NCI-H187 (cell line): Measurements from ENCODE around the gene TEC.
"Not testable (repeated sequence)": the region's sequence is repeated elsewhere in the genome, so short reads cannot be mapped to it uniquely, and the experiment has no call there.

Experiments
- DNase-seq, 2 experiments: peaks; one replicate each; lab custom pipeline; 2025; lab: John Stamatoyannopoulos, UW

Gene TEC

GRCh38 chr4:48268956-48269860, at the start of gene TEC:
Gene TEC (minus strand): TSS chr4:48269838. CDS start chr4:48228614, 41,224 bp downstream.
- DNase-seq = no peak

GRCh38 chr4:48315728-48316630, 46.3 kb upstream of the TEC start:
- DNase-seq = no peak

GRCh38 chr4:48314746-48315145, 45.1 kb upstream of the TEC start:
- not testable (repeated sequence) for DNase-seq

GRCh38 chr4:48311896-48312295, 42.3 kb upstream of the TEC start:
- no peak for DNase-seq

GRCh38 chr4:48308901-48309300, 39.3 kb upstream of the TEC start:
- DNase-seq = no peak

- DNase-seq = no peak
Measured at GRCh38 chr4:48307528-48307927, 37.9 kb upstream of the TEC start.

- DNase-seq = no peak
Measured at GRCh38 chr4:48305508-48305907, 35.9 kb upstream of the TEC start.

- DNase-seq = no peak
Measured at GRCh38 chr4:48300004-48300403, 30.4 kb upstream of the TEC start.

- DNase-seq = no peak
Measured at GRCh38 chr4:48299560-48299959, 29.9 kb upstream of the TEC start.

GRCh38 chr4:48297256-48297846, 27.7 kb upstream of the TEC start:
- no peak for DNase-seq

GRCh38 chr4:48296365-48296764, 26.7 kb upstream of the TEC start:
- no peak for DNase-seq

GRCh38 chr4:48295116-48295515, 25.5 kb upstream of the TEC start:
- no peak for DNase-seq

GRCh38 chr4:48292218-48292790, 22.7 kb upstream of the TEC start:
- DNase-seq = not testable (repeated sequence)

- no peak for DNase-seq
Measured at GRCh38 chr4:48290146-48290772, 20.6 kb upstream of the TEC start.

GRCh38 chr4:48286060-48286459, 16.4 kb upstream of the TEC start:
- DNase-seq = not testable (repeated sequence)

GRCh38 chr4:48285640-48286039, 16.0 kb upstream of the TEC start:
- not testable (repeated sequence) for DNase-seq

- DNase-seq = no peak
Measured at GRCh38 chr4:48275686-48276085, 6.0 kb upstream of the TEC start.

GRCh38 chr4:48275247-48275646, 5.6 kb upstream of the TEC start:
- DNase-seq = no peak

- no peak for DNase-seq
Measured at GRCh38 chr4:48271626-48272025, 2.0 kb upstream of the TEC start.

- DNase-seq = no peak
Measured at GRCh38 chr4:48270951-48271473, 1.4 kb upstream of the TEC start.

GRCh38 chr4:48270523-48270897, 872 bp upstream of the TEC start:
- no peak for DNase-seq
